GM19239 (cell line): ENCODE data around the gene SOX8.

Source experiments
- DNase-seq: peaks from one replicate; pipeline ENCODE4 v3.0.0; 2011; ENCODE audit warnings: low spot score; ENCODE audit not compliant: insufficient read length
- FAIRE-seq: peaks from 2 replicates; lab custom pipeline; 2011; peaks lifted over from hg19 to GRCh38; lab: Jason Lieb, UNC

Gene SOX8

DNA sequence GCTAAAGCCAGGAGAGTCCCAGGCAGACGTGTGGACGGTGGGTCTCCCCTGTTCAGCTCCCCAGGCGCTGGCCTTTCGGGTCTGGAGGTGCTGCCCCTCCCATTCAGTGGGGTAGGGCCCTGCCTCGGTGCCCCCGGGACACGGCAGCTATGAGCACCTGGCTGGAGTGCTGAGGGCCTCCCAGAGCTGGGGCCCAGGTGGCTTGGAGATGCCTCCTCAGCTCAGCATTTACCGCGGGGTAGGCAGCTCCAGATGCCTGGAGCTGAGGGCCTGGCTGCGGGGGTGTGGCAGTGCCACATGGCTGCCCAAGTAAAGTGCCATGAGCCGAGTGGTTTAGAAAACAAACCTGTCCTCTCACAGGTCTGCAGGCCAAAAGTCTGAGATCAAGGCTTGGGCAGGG, 19.5 kb downstream of the SOX8 start:
- DNase-seq: no peak
- FAIRE-seq: no peak

DNA sequence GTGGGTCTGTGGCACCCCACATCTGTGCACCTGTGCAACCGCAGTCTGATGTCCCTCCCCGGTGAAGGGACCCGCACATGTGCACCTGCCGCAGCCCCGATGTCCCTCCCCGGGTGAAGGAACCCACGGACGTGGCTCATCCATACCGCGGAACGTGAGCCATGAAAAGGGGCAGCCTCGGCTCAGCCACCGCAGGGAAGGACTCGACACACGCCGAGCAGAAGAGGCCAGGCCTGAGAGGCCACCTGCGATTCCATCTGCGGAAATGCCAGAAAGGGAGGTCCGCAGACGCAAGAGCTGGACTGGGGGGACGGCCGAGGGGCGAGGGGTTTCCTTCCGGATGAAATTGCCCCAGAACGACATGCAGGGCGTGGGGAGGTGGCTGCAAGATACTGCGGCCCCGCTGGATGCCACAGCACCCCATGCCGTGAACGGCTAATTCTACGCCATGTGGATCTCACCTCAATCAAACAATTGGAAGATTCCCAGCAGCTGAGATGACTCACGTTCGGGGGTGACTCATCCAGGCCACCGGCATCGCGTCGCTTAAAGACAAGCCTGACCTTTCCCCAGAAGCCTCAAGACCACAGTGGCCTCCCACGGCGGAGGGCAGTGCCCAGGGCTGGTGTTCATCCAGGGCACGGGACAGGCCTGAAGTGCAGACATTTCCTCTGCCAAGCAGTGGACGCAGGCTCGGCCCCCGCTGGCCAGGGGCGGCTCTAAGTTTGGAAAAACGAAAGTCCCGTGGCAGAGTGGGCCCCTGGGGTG, 21.0 kb downstream of the SOX8 start:
- DNase-seq (no peak), FAIRE-seq (no peak)

DNA sequence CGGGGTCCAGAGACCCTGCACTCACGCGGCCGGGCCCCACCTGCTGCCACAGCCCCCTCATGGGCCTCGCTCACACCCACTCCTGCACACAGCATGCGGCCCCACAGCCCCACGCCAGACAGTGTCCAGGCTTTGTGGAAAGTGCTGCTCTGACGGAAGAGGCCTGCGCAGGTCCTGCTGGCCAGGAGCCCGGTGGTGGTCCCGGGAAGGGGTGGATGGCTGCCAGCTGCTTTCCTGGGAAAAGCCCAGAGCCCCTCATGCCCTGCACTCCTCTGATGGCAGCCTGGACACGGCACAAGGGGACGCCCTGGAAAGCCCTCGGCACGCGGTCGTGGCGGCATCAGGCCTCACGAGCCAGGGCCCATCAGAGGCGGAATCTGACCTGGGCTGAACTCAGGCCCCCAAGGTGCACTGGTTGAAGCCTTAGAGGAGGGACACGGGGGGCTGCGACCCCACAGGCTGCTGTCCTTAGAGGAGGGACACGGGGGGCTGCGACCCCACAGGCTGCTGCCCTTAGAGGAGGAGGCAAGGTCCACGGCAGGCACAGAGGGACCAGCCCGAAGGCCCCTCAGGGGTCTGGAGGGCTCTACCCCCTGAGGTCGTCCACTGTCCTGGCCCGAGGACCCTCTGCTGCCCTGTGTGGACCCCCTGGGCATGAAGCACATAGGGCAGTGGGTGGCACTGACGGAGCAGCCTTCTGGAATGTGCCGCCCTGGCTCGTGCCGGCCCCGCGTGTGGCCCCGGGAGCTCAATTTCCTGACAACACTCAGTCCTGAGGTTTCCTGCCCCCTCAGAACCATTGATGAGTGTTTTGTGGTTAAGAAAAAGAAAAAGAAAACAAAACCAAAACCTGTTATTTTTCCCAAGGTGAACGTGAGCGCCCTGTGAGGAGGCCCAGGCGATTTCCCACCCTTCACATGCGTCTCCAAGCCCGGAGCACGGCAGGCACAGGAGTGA, 22.1 kb downstream of the SOX8 start:
- DNase-seq (no peak), FAIRE-seq (no peak)

DNA sequence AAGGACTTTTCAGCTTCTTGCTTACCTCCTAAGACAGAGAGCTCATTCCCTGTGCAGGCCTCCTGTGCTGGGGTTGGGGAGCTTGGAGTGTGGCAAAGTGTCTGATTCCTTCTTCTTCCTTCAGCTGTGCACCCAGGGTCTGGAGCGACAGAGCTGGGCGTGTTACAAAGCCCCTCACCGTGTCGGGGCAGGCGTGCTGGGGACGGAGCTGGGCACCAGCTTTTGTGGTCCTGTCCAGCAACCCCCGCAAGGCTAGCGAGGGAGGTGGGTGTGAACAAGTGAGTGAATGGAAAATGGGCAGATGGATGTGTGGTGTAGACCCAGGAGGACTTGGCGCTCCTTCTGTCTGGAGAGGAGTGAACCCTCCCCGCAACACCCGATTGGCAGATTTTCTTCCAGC, 23.7 kb downstream of the SOX8 start:
- FAIRE-seq (no peak), DNase-seq (no peak)

DNA sequence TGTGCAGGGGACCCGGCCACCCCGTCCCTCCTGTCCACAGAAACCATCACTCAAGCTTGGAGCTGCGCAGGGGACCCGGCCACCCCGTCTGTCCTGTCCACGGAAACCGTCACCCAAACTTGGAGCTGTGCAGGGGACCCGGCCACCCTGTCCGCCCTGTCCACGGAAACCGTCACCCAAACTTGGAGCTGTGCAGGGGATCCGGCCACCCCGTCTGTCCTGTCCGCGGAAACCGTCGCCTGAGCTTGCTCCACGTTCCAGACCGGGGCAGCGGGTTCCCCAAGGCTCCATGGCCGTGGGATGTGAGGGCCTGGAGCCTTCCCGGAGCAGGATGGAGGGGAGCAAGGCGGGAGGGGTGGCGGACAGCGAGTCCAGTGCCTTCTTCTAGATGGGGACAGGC, 25.2 kb downstream of the SOX8 start:
- no peak for FAIRE-seq
- DNase-seq: no peak

DNA sequence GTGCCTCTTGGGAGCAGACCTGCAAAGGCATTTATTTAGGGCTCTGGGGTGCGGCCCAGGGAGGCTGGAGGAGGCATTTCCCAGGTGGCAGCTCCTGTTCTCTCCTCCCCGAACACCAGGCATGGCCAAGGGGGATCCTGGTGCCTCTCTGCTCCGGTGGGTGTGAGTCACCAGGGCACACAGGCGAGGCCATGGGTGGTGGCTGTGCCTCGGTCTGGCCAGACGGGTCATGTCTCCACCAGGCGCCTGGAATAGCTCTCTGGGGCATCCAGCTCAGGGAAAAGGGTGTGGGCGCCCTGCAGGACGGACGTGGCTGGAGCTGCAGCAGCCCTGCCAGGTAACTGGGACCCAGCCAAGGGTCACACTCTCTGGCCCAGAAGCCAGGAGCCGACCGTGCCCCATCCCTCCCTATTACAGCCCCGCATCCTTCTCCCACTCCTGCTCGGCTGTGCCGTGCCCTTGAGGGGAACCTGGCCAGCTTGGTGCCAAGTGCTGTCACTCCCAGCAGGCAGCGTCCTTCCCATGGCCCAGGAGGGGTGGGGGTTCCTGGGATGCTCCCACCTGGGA, 25.8 kb downstream of the SOX8 start:
- no peak for DNase-seq
- FAIRE-seq: no peak

DNA sequence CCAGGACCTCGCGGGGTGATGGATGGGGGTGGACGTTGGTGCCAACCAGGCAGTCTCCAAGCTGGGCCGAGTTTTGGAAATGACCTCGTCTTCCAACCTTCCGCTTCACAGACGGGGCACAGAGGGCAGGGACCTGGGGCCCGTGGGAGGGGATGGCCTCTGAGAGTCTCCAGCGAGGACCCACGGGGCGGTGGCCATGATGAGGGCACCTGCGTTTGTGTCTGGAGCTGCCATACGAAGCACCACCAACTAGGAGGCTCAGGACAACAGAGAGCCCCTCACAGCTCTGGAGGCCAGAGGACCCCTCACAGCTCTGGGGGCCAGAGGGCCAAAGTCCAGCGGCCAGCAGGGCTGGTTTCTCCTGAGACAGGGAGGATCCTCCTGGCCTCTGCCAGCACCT, 26.5 kb downstream of the SOX8 start:
- no peak for FAIRE-seq
- no peak for DNase-seq

DNA sequence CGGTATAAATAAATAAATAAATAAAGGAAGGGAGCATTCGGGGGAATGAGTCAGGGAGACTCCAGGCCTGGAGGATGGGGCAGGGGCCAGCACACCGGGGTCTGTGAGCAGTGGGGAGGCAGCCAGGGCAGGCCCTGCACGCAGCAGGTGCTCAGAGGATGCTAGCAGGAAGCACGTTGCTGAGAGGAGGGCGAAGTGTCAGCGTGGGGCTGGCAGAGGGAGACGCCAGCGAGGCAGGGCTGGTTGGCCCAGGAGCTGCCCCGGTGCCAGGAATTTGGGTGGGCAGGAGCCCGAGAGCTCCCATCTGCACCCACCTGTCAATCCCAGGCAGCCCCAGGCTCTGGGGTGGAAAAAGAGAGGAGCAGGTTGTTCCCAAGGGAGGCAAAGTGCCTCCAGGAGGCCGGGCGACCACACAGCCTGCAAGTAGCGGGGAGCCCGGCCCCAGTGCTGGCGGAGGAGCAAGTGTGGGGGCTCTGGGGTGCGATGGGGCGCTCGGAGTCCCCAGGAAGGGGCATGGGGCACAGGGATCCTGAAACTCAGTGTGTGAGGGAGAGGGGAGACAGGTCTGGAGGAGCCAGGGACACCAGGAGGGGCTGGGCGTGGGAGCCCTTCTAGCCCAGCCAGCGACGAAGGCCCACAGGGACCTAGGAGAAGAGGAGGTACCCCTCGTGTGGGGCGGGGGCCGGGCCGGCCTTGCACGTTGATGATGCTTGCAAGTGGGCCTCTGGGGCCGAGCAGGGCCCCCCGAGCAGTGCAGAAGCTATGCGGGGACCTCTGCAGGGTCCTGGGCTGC, 28.0 kb downstream of the SOX8 start:
- DNase-seq (no peak), FAIRE-seq (no peak)

DNA sequence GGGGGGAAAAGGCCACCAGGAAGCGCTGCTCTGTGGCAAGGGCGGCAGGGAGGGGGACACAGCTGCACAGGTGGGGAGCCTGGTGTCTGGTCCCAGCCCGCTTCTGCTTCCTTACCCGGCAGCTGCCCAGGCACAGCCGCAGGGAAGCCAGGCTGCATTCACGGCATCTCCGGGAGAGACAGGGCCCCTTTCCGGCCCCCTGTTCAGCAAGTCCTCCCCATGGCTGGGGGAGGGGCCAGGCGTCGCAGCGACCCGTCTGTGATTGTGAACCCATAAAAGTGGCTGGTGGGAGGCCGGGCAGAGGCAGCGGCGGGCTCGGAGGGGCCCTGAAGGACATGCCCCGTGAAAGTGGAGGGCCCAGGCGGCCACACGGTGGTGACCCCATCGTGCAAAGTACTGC, 28.7 kb downstream of the SOX8 start:
- DNase-seq: no peak
- FAIRE-seq: no peak

DNA sequence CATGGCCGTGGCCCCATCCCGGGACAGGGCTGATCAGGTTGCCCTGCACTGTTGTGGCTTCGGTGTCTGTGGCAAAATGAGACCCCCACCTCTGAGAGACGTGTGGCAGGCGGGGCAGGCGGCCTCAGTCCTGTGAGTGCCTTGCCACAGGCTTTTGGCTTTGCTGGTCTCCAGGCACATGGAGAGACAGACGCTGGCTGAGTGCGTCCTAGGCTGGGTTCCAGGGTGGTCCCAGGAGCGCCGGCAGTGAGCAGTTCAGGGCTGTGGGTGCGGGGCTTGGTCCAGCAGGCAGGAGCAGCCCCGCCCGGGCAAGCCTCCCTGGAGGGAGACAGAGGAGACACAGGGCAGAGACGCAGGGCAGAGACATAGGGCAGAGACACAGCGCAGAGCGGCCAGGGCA, 29.2 kb downstream of the SOX8 start:
- FAIRE-seq (no peak), DNase-seq (no peak)

DNA sequence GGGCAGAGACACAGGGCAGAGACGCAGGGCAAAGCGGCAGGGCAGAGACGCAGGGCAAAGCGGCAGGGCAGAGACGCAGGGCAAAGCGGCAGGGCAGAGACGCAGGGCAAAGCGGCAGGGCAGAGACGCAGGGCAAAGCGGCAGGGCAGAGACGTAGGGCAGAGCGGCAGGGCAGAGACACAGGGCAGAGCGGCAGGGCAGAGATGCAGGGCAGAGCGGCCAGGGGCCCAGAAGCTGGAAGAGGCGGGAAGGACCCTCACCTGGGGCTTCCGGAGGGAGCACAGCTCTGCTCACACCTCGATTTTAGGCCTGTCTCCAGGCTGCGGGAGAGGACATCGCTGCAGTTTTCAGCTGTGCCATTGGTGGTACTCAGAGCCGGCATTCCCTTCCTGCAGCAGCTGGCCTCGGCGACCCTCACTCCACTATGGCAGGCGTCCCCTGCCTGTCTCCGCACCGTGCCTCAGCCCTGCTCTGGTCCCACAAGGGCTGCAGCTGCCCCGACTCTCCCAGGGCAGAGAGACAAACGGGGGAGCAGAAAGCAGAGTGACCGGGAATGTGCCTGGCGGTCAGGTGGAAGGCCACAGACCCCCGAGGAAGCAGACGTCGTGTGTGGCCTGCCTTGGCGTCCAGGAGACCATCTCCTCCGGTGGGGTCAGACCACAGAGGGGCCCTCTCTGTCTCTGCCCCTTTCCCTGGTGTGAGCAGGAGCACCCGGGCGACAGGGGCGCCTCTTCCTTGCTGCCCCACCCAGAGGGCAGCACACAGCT, 29.9 kb downstream of the SOX8 start:
- DNase-seq (no peak), FAIRE-seq (no peak)

DNA sequence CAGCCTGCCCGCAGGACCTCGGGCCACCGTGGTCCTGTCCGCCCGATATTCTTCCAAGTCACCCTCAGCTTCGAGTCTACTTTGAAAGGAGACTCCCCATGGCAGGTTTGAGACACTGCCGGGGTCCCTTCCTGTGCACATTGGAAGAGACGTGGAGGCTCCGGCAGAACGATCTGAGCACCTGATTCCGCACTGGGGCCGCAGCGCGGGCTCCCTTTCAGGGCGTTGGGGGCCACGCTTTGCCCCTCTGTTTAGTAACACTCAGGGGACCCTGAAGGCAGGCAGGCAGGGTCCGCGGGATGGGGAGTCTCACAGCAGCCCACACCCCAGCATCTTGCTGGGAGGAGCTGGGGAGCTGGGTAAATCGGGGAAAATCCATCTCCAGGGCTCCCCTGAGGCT, 30.6 kb downstream of the SOX8 start:
- FAIRE-seq (no peak), DNase-seq (no peak)

DNA sequence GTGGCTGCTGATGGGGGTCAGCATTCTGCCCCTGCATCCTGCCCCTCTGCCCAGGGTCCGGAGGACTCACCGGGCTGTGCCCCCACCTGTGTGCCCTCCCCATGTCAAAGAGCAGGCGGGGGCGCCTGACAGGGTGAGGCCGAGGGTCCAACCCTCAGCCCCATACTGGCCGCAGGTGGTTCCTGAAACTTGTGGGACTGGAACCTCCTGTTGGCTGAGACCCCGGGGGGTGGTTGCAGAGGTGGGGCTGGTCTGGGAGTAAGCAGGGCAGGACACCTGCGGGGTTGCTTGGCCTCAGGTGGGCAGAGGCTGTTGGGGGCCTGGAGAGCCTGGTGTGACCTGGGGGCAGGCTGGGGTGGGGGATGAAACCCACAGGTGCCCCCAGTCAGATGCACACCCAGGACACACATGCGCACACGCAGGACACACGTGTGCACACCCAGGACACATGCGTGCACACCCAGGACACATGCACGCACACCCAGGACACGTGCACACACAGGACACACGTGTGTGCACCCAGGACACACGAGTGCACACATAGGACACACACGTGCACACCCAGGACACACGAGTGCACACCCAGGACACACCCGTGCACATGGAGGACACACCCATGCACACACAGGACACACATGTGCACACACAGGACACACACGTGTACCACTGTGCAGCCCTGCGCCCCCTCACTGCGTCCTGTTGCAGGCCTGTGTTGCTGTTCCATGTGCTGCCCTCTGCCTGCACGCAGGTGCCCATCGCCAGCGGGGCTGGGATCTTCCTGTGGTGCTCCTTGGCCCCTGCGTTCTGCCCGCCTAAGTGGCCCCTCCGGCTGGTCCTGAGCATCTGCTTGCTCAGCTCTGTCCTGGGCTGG, 31.4 kb downstream of the SOX8 start:
- DNase-seq (no peak), FAIRE-seq (no peak)

DNA sequence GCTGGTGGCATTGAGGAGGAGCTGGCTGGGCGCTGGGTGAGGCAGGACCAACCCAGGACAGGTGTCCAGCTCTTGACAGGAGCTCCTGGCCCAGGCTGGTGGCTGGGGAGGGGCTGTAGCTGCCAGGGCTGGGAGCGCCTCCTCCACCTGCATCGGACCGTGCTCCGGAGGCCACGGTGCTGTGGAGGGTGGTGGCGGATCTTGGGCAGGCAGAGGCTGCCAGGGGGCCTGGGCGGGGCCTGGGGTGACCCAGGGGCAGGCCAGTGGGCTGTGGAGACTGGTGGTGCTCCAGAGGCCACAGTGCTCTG, 32.0 kb downstream of the SOX8 start:
- FAIRE-seq: no peak
- no peak for DNase-seq

DNA sequence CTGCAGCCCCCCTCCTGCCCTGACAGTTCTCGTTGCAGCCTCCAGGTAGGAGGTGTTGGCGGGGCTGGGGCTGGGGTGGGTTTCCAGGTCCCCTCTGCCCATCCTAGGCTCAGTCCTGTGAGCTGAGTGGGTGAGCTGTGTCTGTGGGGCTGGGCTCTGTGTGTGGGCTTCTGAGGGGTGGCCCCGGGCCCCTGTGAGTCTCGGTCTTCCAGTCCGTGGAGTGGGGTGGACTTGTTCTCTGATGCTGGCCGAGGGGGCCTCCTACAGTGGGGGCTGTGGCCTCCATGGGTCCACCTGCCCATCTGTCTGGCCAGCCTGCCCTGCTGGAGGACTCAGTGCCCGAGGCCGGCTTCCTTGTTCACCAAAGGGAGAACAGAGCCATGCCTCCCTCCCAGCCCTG, 32.7 kb downstream of the SOX8 start:
- FAIRE-seq (no peak), DNase-seq (no peak)

DNA sequence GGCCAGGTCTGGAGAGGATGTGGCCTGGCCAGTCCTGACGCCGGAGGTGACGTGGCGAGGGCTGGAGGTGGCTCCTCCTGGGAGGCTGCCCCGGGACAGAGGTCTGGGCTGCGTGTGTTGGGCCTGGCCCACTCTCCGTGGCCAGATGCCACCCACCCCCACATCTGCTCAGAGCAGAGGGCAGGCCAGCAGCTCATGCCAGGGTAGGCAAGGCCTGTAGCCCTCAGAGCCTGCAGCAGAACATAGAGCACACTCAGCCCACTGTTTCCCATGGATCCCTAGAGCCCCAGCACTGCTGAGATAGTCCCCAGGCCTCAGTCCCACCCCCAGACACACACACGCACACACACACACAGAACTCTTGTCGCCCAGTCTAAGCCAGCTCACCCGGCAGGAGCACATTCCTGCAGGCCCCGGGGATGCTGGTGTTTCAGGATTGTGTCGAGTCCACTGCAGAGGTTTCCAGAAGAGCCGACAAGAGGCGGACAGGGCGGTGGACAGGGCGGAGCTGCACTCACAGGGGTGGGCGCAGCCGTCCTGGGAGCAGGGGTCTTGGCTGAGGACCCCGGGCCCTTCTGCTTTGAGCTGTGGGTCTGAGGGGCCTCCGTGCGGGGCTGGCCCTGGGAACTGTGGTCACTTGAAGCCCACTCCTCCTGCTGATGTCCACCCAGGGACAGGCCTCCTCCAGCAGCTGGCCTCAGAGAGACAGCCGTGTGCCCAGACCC, 33.4 kb downstream of the SOX8 start:
- DNase-seq: no peak
- no peak for FAIRE-seq

DNA sequence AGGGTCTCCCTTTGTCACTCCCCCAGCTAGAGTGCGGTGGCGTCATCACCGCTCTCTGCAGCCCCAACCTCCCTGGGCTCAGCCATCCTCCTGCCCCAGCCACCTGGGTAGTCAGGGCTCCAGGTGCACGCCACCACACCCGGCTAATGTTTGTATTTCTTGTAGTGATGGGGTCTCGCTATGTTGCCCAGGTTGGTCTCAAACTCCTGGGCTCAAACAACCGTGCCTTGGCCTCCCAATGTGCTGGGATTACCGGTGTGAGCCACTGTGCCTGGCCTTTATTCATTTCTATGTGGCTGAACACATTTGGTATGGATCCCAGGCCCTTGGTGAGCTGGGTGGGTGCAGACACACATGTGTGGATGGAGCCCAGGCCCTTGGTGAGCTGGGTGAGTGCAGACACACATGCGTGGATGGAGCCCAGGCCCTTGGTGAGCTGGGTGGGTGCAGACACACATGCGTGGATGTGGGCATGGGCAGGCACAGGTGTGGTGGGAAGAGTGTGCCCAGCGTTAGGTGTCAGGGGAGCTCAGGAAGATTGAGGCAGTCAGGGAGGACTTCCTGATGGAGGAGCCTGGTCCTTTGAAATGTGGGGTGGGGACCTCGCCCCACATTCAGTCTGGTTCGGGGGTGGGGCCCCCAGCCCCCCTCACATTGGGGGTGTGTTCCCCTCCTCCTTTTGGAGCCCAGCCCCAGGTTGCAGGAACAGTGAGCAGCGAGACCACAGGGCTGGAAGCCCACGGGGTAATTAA, 37.1 kb downstream of the SOX8 start:
- no peak for FAIRE-seq
- DNase-seq: no peak
